Stomach (tissue), 4 donors: ENCODE data around the gene CYTH3.

Source experiments
- EP300 ChIP-seq: sonication (generic); formaldehyde crosslinking; IDR thresholded peaks from one replicate; pipeline ENCODE4 v1.6.1; 2017; ENCODE audit warnings: antibody characterized with exemption
- POLR2A ChIP-seq, 4 donors: fragments of 450-650 bp; IDR thresholded peaks; one replicate each; pipeline ENCODE4 v1.6.1; 2016; ENCODE audit warnings: antibody characterized with exemption in 4 of 4, control low read depth in 2 of 4, mild to moderate bottlenecking in 1 of 4, moderate library complexity in 1 of 4
- TF ChIP-seq, protein P1 (sequence below), 7 experiments: fragments of 450-650 bp in 4 of 7; fragments of 200-600 bp in 3 of 7; sonication (generic) in 3 of 7; IDR thresholded peaks; one replicate each; pipeline ENCODE4 v1.5.1; 2016 to 2019; ENCODE audit warnings: antibody characterized with exemption in 7 of 7, control low read depth in 2 of 7, mild to moderate bottlenecking in 1 of 7

DNA sequence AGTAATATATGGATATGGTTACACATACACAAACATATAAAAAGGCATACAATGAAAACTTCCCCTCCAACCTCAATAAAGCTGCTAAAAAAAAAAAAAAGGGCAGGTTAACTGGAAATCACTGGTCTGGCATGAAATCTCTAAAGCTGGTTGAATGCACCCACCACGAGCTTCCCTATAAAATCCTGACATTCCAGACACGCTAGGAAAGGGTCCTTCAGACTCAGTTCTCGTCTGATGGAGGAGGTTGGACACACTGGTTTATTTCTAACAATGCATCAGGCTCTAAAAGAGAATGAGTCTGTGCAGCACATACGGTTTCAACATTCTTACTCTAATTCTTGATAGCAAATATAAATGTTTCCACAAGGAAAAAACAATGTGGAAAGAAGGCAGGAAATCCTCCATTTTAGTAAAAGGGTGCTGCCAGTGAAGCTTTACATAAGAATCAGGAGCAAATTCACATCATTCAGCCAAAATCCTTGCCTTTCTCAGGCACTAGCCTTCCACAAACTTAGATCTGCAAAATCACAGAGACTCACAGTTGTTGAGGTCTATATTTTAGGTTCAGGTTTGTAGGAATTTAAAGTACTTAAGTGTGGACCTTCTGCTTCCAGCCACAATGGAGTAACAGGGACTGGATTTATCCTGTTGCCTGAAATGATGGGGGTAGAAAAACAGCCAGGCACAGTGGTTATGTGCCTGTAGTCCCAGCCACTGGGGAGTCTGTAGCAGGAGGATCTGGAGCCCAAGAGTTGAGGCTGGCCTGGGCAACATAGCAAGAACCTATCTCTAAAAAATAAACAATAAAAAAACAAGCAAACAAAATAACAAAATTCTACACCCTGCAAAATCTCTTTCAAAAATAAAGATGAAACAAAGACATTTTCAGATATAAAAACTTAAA is 73.5 kb downstream of the CYTH3 start:
- TF ChIP-seq, protein P1, sequence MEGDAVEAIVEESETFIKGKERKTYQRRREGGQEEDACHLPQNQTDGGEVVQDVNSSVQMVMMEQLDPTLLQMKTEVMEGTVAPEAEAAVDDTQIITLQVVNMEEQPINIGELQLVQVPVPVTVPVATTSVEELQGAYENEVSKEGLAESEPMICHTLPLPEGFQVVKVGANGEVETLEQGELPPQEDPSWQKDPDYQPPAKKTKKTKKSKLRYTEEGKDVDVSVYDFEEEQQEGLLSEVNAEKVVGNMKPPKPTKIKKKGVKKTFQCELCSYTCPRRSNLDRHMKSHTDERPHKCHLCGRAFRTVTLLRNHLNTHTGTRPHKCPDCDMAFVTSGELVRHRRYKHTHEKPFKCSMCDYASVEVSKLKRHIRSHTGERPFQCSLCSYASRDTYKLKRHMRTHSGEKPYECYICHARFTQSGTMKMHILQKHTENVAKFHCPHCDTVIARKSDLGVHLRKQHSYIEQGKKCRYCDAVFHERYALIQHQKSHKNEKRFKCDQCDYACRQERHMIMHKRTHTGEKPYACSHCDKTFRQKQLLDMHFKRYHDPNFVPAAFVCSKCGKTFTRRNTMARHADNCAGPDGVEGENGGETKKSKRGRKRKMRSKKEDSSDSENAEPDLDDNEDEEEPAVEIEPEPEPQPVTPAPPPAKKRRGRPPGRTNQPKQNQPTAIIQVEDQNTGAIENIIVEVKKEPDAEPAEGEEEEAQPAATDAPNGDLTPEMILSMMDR (IDR thresholded peaks at IDR 0.05), result no peak
- no peak for TF ChIP-seq EP300
- TF ChIP-seq POLR2A (IDR thresholded peaks at IDR 0.05), result no peak
